Skin epidermis (tissue), 12 donors: Measurements from ENCODE around the gene RAB11FIP5.
A peak's percentile ranks its signal among the peaks of the same experiment; 100 is the strongest.
"Not testable (repeated sequence)": the region's sequence is repeated elsewhere in the genome, so short reads cannot be mapped to it uniquely, and the experiment has no call there.

Source experiments
- H3K27ac ChIP-seq, 21 experiments: fragments of 200-600 bp; sonication (generic) in 11 of 21; one replicate each; pipeline ENCODE4 v1.5.0; 2020; ENCODE audit warnings: mild to moderate bottlenecking in 3 of 21, inconsistent platforms in 2 of 21, moderate library complexity in 2 of 21
- H3K4me3 ChIP-seq, 7 experiments: fragments of 200-600 bp; sonication (generic) in 2 of 7; one replicate each; pipeline ENCODE4 v1.5.0; 2020; ENCODE audit warnings: inconsistent platforms in 2 of 7, mild to moderate bottlenecking in 2 of 7, moderate library complexity in 1 of 7

The RAB11FIP5 gene

DNA sequence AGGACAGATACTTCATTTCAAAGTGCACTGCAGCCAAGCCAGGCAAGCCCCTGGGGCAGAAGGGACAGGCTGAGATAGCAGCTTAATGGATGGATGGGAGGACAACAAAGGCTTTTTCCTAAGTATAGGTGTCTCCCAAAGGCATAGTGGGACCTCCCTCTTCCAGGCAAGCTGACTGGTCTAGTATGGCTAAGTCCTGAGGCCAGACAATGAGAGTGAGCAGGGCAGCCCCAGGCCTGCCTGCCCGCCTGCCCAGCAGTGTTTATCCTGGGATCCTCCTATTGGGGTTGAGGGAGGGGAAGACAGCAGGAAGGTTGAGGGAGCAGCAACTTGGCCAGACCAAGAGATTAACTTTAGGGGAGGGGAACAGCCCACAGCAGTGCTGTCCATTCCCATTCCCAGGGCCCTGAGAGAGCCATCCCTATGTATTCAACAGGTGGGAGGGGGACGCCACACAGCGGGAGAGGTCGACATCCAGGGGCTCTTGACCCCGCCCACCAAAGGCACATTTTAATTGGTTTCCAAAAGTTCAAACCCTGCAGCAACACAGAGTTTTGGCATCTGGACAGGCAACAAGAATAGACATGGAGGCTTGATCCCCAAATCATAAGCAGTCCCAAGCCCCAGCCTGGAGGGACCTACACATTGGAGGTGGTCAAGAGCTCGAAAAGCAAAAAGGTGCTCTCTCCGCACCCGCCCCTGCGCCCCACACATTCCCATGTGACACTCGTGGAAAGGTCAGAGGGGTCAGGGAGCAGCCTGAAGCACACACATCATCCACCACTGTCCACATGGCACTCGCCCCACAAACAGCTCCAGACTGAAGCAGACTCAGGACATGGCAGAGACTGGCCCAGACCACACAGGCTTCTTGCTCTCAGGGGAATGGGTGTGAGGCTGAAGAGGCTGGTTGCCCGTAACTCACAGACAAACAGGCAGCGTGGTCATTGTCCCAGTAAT is 38.4 kb downstream of the RAB11FIP5 start:
- H3K4me3 ChIP-seq = no peak overlapping the region
- H3K27ac ChIP-seq = no peak overlapping the region

DNA sequence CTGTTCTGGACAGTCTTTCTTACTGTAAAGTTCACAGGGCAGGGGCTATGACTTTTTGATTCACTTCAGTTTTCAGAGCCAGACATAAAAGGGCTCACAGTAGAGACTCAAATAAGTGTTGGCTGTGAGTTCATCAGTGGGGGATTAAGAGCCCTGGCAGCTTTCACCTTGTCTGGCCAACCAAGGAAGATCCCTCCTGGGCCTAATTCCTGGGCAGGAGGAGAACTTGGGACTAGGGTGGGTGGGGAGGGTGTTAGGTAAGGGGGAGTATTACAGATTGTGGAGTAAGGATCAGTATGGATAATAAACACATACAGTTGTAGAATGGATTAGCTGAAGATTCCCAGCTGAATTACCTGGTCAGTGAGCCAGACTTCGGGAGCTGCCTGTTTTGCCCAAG is 40.3 kb downstream of the RAB11FIP5 start:
- peak overlapping the region in 4 of 7 experiments; percentile 59 to 98 (median 90) for H3K4me3 ChIP-seq

GRCh38 chr2:73072129-73072395 is 40.7 kb downstream of the RAB11FIP5 start:
- Histone ChIP-seq H3K4me3 (peak overlapping the region; percentile 55 to 98 (median 85)), H3K27ac (peak overlapping the region in 18 of 21 experiments; percentile 57 to 98 (median 90))

More for the DNA sequence above, 40.3 kb downstream of the RAB11FIP5 start:
- H3K27ac ChIP-seq = peak overlapping the region in 12 of 21 experiments; percentile 57 to 98 (median 90)

GRCh38 chr2:73071360-73072128 is 41.2 kb downstream of the RAB11FIP5 start, which contains the start of gene SFXN5:
Gene SFXN5 (minus strand): TSS chr2:73071712. CDS start chr2:73071705, 7 bp downstream.
- H3K4me3 ChIP-seq = peak within 1 kb of the TSS; percentile 55 to 98 (median 85)
- peak within 1 kb of the TSS; percentile 77 to 98 (median 90) for H3K27ac ChIP-seq

DNA sequence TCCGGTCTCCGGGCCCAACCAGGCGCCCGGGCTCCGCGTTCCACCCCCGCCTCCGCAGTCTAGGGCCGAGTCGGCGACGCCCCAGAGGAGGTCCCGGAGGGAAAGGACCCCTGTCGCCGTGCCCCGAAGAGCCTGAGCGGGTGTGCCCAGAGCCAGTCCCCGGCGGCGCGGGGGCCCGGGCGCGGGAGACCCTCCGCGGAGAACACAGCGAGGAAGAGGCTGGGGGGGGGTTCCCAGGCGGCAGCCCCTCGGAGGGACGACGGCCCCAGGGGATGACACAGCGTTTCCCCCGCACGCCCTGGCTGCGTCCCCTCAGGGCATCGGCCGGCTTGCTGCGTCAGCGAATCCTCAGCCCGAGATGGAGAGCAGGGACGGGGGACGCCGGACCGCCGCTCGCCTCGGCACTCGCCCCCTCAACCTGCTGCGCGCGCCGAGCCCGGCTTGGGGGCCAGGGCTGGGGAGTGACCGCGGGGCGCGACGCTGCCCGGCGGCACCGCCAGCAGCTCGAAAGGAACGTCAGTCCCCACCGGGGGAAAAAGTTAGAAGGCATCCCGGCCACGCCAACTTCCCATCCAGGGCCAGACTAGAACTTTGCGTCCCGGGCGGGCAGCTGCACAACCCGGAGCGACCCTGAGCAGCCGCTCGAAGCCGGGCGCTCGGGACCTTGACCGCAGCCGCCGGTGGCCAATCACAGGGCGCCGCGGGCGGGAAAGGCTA is 41.9 kb downstream of the RAB11FIP5 start:
- Histone ChIP-seq H3K4me3 (peak overlapping the region; percentile 55 to 98 (median 85)), H3K27ac (peak overlapping the region; percentile 77 to 98 (median 90))

GRCh38 chr2:73069855-73070642 is 42.7 kb downstream of the RAB11FIP5 start:
- Histone ChIP-seq H3K4me3 (peak overlapping the region; percentile 55 to 98 (median 85)), H3K27ac (peak overlapping the region; percentile 77 to 98 (median 90))

DNA sequence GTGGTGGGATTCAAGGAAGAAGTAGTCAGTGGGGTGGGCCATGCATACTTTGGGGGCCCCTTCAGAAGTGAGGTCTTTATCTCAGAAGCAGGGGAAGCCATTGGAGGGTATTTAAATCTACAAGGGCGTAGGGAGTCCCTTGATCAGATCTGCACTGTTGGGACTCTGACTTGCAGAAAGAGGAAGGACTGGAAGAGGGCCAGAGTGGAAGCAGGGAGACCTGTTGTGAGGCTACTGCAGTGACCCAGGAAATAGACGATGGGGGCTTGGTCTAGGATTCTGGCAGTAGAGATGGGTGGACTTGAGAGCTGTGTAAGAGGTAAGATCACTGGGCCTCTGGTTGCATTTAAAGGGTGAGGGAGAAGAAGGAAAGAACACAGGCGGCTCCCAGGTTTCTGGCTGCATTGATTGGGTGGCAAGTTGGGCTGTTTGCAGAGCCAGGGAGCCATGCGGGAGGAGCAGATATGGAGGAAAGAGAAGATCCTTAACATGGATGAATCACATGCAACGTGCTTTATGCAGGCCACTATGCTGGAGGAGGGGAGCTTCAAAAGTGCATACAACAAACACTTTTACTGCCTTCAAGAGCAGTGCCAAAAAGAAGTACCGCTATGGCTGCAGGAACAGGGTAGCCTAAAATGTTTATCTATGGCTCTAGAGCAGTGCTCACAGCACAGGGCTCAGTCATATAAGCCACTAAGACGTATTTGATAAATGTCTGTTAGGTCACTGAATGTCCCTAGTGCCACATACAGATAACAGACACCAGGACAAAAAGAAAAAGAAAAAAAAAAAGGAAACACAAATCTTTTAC is 43.5 kb downstream of the RAB11FIP5 start:
- H3K4me3 ChIP-seq = peak overlapping the region in 5 of 7 experiments; percentile 55 to 98 (median 92)
- peak overlapping the region in 10 of 21 experiments; percentile 1 to 95 (median 90) for H3K27ac ChIP-seq

DNA sequence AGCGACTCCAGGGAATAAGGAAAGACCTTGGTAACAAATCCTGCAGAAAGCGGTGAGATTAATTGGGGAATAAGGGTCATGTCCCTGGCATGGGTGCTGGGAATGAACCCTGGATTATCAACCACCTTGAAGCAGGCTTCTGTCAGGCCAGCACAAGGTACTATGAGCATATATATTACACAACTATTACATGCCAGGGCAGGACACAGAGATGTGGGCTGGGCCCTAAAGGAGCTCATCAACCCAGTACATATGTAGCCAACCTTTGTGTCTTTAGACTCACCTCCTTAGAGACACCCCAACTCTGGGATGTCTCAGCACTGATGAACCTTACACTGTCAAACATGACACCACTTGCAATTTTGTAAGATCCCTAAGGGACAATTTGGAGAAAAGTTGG is 44.6 kb downstream of the RAB11FIP5 start:
- Histone ChIP-seq H3K4me3 (no peak overlapping the region), H3K27ac (peak overlapping the region in 5 of 21 experiments; percentile 25 to 57 (median 34))

GRCh38 chr2:73067043-73067442 is 45.7 kb downstream of the RAB11FIP5 start:
- no peak overlapping the region for H3K4me3 ChIP-seq
- H3K27ac ChIP-seq = no peak overlapping the region

GRCh38 chr2:73065070-73065469 is 47.7 kb downstream of the RAB11FIP5 start:
- H3K4me3 ChIP-seq = not testable (repeated sequence)
- peak overlapping the region in 11 of 21 experiments; percentile 2 to 82 (median 71) for H3K27ac ChIP-seq

DNA sequence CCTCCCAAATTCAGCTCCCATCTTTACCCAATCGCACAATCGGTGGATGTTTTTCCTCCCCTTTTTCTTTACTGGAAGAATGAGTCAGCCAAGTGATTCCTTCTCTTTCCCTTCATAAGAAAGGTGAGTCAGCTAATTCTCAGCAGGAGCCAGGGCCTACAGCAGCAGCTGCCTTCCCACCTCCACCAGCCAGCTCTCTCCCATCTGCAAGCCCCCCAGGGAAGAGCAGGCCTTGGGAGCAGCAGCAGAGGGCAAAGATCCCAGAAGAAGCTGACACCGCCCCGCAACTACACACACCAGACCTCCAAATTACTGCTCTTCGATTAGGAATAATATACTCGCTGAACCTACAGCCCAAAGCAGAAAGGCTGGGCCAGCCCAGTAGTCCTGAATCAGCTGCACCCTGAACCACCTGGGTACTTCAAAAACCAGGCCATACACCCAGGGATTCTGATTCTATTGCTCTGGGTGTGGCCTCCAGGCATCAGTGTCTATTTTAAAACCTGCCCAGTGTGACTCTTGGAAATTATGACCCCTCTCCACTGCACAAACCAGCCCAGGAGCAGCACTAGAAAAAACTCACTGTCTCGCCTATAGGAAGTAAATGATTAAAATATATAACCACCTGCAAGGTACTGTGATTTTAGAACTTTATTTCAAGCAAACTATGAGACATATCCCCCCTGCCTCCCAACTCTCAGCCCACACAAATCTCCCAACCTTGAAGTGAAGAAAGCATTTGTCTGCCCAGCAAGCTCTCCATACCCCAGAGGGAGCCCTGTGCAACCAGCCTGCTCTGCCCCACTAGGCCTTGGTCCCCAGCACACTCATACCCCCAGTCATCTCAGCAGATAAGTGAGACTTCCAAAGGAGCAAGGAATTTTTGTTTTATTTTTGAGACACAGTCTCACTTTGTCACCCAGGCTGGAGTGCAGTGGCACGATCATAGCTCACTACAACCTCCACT is 48.6 kb downstream of the RAB11FIP5 start:
- H3K4me3 ChIP-seq = no peak overlapping the region
- peak overlapping the region in 18 of 21 experiments; percentile 2 to 82 (median 62) for H3K27ac ChIP-seq

DNA sequence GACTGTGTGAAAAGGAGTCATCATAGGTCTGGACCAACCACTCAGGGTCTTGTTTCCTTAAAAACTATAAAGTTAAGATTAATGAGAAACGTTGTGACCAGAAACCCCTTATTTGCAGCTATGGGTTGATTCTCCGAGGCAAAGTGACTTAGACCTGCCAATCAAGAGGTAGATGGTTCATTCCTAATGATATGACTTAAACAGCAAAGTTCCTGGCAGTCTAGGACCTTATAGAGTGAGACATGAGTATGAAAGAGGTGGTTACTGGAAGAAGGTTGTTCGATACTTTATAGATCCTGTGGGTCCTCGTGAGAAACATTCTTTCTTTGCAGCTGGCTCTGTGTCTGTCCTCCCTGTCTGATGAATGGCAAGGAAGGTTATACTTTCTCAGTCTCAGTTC is 49.3 kb downstream of the RAB11FIP5 start:
- peak overlapping the region in 16 of 21 experiments; percentile 2 to 82 (median 70) for H3K27ac ChIP-seq
- no peak overlapping the region for H3K4me3 ChIP-seq

DNA sequence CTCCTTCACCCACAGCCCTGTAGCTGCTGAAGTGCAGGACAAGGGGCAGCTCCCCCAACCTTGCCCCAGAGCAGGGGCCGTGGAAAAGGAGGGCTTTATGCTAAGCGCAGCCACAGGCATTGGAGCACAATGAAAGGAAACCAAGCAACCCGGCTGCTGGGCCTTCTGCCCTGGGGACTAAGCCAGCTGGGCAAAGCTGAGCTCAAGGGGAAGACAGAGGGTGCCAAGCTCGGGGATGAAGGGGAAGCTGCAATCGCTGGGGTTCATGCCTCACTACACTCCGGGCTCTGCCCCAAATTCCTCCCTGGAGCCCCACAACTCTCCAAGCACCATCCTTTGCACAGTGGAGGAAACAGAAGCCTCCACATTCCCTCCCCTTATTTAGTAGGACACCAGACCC is 53.6 kb downstream of the RAB11FIP5 start:
- no peak overlapping the region for H3K27ac ChIP-seq
- no peak overlapping the region for H3K4me3 ChIP-seq

- no peak overlapping the region for H3K27ac ChIP-seq
- H3K4me3 ChIP-seq = no peak overlapping the region
Measured at GRCh38 chr2:73054980-73055379, 57.8 kb downstream of the RAB11FIP5 start.

- Histone ChIP-seq H3K27ac (no peak overlapping the region), H3K4me3 (no peak overlapping the region)
Measured at GRCh38 chr2:73053316-73054114, 59.2 kb downstream of the RAB11FIP5 start.

DNA sequence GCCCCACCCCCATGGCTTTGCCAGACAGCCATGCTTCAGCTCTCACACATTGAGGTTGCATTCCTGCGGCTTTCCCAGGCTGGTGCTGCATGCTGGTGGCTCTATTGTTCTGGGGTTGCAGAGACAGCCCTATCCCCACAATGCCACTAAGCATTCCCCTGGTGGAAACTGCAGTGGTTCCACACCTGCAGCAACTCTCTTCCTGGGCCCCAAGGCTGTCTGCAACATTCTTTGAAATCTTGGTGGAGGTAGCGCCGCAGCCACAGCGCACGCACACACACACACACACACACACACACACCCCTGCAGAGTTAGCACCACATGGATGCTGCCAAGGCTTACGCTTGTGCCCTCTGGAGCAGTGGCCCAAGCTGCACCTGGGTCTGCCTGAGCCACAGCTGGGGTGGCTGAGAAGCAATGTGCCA is 62.6 kb downstream of the RAB11FIP5 start:
- no peak overlapping the region for H3K4me3 ChIP-seq

More for the DNA sequence above, 62.6 kb downstream of the RAB11FIP5 start:
- no peak overlapping the region for H3K27ac ChIP-seq
